ENCODE data around the gene GALNT18.

- TF ChIP-seq, protein P1, sequence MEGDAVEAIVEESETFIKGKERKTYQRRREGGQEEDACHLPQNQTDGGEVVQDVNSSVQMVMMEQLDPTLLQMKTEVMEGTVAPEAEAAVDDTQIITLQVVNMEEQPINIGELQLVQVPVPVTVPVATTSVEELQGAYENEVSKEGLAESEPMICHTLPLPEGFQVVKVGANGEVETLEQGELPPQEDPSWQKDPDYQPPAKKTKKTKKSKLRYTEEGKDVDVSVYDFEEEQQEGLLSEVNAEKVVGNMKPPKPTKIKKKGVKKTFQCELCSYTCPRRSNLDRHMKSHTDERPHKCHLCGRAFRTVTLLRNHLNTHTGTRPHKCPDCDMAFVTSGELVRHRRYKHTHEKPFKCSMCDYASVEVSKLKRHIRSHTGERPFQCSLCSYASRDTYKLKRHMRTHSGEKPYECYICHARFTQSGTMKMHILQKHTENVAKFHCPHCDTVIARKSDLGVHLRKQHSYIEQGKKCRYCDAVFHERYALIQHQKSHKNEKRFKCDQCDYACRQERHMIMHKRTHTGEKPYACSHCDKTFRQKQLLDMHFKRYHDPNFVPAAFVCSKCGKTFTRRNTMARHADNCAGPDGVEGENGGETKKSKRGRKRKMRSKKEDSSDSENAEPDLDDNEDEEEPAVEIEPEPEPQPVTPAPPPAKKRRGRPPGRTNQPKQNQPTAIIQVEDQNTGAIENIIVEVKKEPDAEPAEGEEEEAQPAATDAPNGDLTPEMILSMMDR (IDR thresholded peaks at IDR 0.05) = no peak
- TF ChIP-seq POLR2AphosphoS5 (IDR thresholded peaks at IDR 0.05) (no peak), POLR2A (IDR thresholded peaks at IDR 0.05) (no peak)
These were observed 251.4 kb downstream of the GALNT18 start for GRCh38 chr11:11370255-11370961.

Data from prostate gland (tissue), 2 donors.